HepG2 (cell line): ENCODE measurements around the gene GGNBP2. TPM values are rescaled to one million over a fixed set of nuclear protein-coding genes. Genes with fewer than 3 reads are reported as not detected.

Experiments used
- DNMT1 ChIP-seq: sonication (generic); formaldehyde crosslinking; IDR thresholded peaks from 2 replicates; pipeline ENCODE4 v1.5.1; 2020; ENCODE audit warnings: mild to moderate bottlenecking, missing genetic modification reagents
- MIER2 ChIP-seq: IDR thresholded peaks from 2 replicates; pipeline ENCODE4 v1.6.1; 2016; ENCODE audit warnings: missing biosample characterization, missing genetic modification reagents
- ZBTB38 ChIP-seq: sonication (generic); formaldehyde crosslinking; IDR thresholded peaks from 2 replicates; pipeline ENCODE4 v1.5.1; 2020; ENCODE audit warnings: mild to moderate bottlenecking, missing genetic modification reagents
- ZNF253 ChIP-seq: sonication (generic); formaldehyde crosslinking; IDR thresholded peaks from 2 replicates; pipeline ENCODE4 v1.8.0; 2022; ENCODE audit warnings: mild to moderate bottlenecking, missing genetic modification reagents, borderline replicate concordance
- ZNF337 ChIP-seq: sonication (generic); formaldehyde crosslinking; IDR thresholded peaks from 2 replicates; pipeline ENCODE4 v1.5.1; 2020; ENCODE audit warnings: missing genetic modification reagents, low read depth, mild to moderate bottlenecking, borderline replicate concordance
- ZNF468 ChIP-seq: sonication (generic); formaldehyde crosslinking; IDR thresholded peaks from 2 replicates; pipeline ENCODE4 v1.8.0; 2022; ENCODE audit warnings: mild to moderate bottlenecking, moderate library complexity, missing genetic modification reagents
- ZNF777 ChIP-seq: sonication (generic); formaldehyde crosslinking; IDR thresholded peaks from 2 replicates; pipeline ENCODE4 v1.4.0; 2020; ENCODE audit warnings: missing genetic modification reagents
- polyA plus RNA-seq, 8 experiments: library from polyadenylated mRNA; depleted of rRNA in 3 of 8; stranded (reverse) in 7 of 8; unstranded in 1 of 8; fragments of >200 nt; fragmentation: Illumina TruSeq in 4 of 8; extraction: Trizol in 4 of 8; gene quantifications; 2 replicates each; pipeline versions ENCODE4 v1.2.1 to v1.2.3, GENCODE V29; 2011 to 2016; ENCODE audit warnings: low read depth in 4 of 8, missing spikeins in 1 of 8, mixed read lengths in 1 of 8; ENCODE audit not compliant: insufficient read depth in 1 of 8
- total RNA-seq, 5 experiments: library from RNA; depleted of rRNA; stranded (reverse); fragments of >200 nt; fragmentation: Illumina TruSeq; extraction: Trizol; gene quantifications; 2 replicates each; pipeline ENCODE4 v1.2.3, GENCODE V29; 2016; ENCODE audit warnings: low read depth in 1 of 5
- TF ChIP-seq, protein P1 (sequence below): sonication (generic); formaldehyde crosslinking; IDR thresholded peaks from 2 replicates; pipeline ENCODE4 v1.5.1; 2020; ENCODE audit warnings: missing genetic modification reagents, mild to moderate bottlenecking, borderline replicate concordance
- TF ChIP-seq, protein P2 (sequence below): sonication (generic); formaldehyde crosslinking; IDR thresholded peaks from 2 replicates; pipeline ENCODE4 v1.5.0; 2020; ENCODE audit warnings: missing genetic modification reagents, mild to moderate bottlenecking, borderline replicate concordance
- TF ChIP-seq, protein P3 (sequence below): sonication (generic); formaldehyde crosslinking; IDR thresholded peaks from 2 replicates; pipeline ENCODE4 v1.8.1; 2022; ENCODE audit warnings: low read depth, mild to moderate bottlenecking, missing genetic modification reagents
- TF ChIP-seq, protein P4 (sequence below): sonication (generic); formaldehyde crosslinking; IDR thresholded peaks from 2 replicates; pipeline ENCODE4 v1.8.0; 2022; ENCODE audit warnings: low read depth, missing genetic modification reagents
- TF ChIP-seq, protein P5 (sequence below): sonication (generic); formaldehyde crosslinking; IDR thresholded peaks from 2 replicates; pipeline ENCODE4 v1.5.1; 2020; ENCODE audit warnings: mild to moderate bottlenecking, missing genetic modification reagents, borderline replicate concordance

Gene GGNBP2
- total and polyA plus RNA-seq, 2 of the 13 experiments (the other 11 are each of a cell fraction or from before 2014, with no cell fraction given) = 53.3 to 84.2 TPM

DNA sequence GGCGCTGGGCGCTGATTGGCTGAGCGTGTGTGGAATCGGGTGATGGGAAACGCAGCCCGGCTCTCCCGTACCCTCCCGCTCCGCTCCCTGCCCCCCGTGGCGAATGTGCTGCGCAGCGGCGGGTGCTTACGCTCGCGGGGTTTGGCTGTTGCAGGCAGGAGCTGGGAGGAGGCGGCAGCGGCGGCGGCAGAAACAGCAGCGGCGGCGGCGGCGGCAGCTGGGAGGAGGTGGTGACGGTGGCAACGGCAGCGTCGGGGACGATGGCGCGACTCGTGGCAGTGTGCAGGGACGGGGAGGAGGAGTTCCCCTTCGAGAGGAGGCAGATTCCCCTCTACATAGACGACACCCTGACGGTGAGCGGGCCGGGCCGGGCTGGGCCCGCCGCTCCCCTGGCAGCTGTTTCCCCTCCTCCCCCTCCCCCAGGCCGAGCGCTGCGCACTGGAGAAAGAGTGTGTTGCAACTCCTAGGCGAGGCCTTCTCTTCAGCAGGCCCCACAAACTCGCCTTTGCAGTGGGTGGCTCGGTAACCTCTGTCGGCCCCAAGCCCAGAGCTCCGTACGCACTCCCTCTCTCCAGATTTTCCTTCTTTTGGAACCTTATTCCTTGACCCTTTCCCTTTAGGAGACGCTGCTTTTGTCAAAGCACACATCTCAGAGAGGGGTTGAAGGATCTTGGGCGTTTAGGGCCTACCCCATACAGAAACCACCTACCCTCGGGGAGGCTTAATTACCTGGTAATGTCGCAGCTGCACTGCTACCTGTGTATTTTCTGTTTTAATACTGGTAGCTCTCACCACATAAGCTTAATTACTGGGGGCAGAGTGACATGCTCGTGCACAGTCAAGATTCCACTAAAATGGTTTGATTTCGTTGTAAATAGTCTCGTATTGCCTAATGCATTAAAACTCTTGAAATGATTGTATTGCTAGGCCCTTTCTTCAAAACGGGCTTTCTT, 1.0 kb downstream of the GGNBP2 start (continued):
- TF ChIP-seq, protein P1, sequence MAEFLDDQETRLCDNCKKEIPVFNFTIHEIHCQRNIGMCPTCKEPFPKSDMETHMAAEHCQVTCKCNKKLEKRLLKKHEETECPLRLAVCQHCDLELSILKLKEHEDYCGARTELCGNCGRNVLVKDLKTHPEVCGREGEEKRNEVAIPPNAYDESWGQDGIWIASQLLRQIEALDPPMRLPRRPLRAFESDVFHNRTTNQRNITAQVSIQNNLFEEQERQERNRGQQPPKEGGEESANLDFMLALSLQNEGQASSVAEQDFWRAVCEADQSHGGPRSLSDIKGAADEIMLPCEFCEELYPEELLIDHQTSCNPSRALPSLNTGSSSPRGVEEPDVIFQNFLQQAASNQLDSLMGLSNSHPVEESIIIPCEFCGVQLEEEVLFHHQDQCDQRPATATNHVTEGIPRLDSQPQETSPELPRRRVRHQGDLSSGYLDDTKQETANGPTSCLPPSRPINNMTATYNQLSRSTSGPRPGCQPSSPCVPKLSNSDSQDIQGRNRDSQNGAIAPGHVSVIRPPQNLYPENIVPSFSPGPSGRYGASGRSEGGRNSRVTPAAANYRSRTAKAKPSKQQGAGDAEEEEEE = no peak
- TF ChIP-seq, protein P2, sequence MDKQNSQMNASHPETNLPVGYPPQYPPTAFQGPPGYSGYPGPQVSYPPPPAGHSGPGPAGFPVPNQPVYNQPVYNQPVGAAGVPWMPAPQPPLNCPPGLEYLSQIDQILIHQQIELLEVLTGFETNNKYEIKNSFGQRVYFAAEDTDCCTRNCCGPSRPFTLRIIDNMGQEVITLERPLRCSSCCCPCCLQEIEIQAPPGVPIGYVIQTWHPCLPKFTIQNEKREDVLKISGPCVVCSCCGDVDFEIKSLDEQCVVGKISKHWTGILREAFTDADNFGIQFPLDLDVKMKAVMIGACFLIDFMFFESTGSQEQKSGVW (CRISPR knock-in tag) = no peak
- TF ChIP-seq, protein P3, sequence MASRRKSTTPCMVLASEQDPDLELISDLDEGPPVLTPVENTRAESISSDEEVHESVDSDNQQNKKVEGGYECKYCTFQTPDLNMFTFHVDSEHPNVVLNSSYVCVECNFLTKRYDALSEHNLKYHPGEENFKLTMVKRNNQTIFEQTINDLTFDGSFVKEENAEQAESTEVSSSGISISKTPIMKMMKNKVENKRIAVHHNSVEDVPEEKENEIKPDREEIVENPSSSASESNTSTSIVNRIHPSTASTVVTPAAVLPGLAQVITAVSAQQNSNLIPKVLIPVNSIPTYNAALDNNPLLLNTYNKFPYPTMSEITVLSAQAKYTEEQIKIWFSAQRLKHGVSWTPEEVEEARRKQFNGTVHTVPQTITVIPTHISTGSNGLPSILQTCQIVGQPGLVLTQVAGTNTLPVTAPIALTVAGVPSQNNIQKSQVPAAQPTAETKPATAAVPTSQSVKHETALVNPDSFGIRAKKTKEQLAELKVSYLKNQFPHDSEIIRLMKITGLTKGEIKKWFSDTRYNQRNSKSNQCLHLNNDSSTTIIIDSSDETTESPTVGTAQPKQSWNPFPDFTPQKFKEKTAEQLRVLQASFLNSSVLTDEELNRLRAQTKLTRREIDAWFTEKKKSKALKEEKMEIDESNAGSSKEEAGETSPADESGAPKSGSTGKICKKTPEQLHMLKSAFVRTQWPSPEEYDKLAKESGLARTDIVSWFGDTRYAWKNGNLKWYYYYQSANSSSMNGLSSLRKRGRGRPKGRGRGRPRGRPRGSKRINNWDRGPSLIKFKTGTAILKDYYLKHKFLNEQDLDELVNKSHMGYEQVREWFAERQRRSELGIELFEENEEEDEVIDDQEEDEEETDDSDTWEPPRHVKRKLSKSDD = peak; percentile 81; the same call in 1 of the 2 replicates
- TF ChIP-seq MIER2 = no peak
- TF ChIP-seq, protein P4, sequence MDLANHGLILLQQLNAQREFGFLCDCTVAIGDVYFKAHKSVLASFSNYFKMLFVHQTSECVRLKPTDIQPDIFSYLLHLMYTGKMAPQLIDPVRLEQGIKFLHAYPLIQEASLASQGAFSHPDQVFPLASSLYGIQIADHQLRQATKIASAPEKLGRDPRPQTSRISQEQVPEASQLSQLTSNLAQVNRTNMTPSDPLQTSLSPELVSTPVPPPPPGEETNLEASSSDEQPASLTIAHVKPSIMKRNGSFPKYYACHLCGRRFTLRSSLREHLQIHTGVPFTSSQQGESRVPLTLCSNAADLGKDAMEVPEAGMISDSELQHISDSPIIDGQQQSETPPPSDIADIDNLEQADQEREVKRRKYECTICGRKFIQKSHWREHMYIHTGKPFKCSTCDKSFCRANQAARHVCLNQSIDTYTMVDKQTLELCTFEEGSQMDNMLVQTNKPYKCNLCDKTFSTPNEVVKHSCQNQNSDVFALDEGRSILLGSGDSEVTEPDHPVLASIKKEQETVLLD (CRISPR knock-in tag) = peak; percentile 97
- no peak for TF ChIP-seq DNMT1
- TF ChIP-seq ZNF777 (CRISPR knock-in tag) = peak; percentile 86
- TF ChIP-seq ZNF337 = no peak
- peak; percentile 52; the same call in 1 of the 2 replicates for TF ChIP-seq ZNF253 (CRISPR knock-in tag)
- no peak; the same call in 1 of the 2 replicates for TF ChIP-seq ZNF468 (CRISPR knock-in tag)
- TF ChIP-seq, protein P5, sequence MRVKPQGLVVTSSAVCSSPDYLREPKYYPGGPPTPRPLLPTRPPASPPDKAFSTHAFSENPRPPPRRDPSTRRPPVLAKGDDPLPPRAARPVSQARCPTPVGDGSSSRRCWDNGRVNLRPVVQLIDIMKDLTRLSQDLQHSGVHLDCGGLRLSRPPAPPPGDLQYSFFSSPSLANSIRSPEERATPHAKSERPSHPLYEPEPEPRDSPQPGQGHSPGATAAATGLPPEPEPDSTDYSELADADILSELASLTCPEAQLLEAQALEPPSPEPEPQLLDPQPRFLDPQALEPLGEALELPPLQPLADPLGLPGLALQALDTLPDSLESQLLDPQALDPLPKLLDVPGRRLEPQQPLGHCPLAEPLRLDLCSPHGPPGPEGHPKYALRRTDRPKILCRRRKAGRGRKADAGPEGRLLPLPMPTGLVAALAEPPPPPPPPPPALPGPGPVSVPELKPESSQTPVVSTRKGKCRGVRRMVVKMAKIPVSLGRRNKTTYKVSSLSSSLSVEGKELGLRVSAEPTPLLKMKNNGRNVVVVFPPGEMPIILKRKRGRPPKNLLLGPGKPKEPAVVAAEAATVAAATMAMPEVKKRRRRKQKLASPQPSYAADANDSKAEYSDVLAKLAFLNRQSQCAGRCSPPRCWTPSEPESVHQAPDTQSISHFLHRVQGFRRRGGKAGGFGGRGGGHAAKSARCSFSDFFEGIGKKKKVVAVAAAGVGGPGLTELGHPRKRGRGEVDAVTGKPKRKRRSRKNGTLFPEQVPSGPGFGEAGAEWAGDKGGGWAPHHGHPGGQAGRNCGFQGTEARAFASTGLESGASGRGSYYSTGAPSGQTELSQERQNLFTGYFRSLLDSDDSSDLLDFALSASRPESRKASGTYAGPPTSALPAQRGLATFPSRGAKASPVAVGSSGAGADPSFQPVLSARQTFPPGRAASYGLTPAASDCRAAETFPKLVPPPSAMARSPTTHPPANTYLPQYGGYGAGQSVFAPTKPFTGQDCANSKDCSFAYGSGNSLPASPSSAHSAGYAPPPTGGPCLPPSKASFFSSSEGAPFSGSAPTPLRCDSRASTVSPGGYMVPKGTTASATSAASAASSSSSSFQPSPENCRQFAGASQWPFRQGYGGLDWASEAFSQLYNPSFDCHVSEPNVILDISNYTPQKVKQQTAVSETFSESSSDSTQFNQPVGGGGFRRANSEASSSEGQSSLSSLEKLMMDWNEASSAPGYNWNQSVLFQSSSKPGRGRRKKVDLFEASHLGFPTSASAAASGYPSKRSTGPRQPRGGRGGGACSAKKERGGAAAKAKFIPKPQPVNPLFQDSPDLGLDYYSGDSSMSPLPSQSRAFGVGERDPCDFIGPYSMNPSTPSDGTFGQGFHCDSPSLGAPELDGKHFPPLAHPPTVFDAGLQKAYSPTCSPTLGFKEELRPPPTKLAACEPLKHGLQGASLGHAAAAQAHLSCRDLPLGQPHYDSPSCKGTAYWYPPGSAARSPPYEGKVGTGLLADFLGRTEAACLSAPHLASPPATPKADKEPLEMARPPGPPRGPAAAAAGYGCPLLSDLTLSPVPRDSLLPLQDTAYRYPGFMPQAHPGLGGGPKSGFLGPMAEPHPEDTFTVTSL (CRISPR knock-in tag) = no peak
- peak; percentile 77 for TF ChIP-seq ZBTB38
